ENCODE data around the gene CHCHD5.
"Not testable (repeated sequence)": the region's sequence is repeated elsewhere in the genome, so short reads cannot be mapped to it uniquely, and the experiment has no call there.

The CHCHD5 gene

GRCh38 chr2:112588611-112589045, 4.2 kb downstream of the CHCHD5 start:
- DNase-seq: no peak

GRCh38 chr2:112591413-112591812, 7.0 kb downstream of the CHCHD5 start:
- DNase-seq: no peak

DNA sequence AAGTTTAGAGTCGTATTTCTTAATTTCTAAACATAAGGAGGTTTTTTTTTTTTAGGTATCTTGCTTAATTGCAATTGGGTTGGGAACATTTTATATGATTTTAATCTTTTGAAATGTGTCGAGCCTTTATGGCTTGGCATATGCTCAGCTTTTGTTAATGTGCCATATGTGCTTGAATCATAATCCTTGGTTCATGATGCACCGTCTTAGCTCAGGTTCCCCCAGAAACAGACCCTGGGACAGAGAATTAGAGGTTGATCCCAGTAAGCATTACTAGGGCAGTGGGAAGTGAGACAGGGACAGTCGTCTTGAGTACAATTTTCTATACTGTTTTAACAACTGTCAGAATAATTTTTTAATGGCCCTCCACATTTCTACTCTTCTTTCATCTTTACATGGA, 9.3 kb downstream of the CHCHD5 start:
- DNase-seq: no peak

DNA sequence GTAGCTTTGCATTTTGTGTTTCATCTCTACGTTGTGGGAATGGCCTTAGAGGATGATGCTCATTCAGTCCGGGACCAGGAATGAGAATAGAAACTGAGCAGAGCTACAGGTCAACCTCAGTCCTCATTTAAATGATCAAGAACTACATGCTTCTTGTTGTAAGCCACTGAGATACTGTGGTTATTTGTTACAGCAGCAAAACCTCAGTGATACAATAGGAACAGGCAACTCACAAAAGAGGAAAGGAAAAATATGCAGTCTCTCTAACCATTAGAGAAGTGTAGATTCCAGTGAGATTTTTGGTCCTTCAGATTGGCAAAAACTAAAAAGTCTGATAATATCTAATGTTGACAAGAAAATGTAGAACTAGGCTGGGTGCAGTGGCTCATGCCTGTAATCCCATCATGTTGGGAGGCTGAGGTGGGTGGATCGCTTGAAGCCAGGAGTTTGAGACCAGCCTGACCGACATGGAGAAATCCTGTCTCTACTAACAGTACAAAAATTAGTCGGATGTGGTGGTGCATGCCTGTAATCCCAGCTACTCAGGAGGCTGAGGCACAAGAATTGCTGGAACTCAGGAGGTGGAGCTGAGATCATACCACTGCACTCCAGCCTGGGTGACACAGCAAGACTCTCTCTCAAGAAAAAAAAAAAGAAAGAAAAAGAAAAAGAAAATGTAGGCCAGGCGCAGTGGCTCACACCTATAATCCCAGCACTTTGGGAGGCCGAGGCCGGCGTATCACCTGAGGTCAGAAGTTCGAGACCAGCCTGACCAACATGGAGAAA, 13.3 kb downstream of the CHCHD5 start:
- no peak for DNase-seq

- DNase-seq: no peak
Observed at GRCh38 chr2:112600634-112601033, 16.2 kb downstream of the CHCHD5 start.

DNA sequence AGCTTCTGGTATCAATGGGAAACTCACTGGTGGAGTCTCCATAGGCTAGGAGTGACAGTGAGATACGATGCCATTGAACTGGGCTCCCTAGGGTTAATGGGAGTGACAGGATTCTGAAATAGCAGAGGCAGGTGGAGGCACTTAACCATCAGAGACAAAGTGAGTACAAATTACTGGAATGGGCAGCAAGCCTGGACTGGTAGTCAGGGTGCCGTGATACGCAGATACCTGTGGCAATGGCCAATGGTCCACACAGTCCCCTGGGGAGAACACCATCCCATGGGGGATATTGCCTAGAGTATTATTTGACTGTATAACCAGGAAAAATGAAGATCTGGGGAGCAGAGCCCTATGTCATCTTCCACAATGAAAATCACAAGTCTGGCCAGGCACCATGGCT, 17.3 kb downstream of the CHCHD5 start:
- DNase-seq: no peak

DNA sequence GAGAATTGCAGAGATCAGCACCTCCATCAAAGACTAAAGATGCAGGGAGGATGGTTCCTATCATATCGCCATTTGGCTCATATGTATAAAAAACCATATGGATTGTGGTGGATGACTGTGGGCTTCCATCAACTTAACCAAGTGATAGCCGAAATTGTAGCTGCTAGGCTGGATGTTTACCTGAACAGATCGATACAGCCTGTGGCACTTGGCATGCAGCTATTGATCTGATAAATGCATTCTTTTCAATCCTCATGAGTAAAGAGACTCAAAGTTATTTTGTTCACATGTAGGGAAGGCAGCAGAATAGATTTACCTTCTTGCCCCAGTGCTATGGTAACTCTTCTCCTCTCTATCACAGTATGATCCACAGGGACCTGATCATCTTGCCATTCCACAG, 18.5 kb downstream of the CHCHD5 start:
- DNase-seq: no peak

DNA sequence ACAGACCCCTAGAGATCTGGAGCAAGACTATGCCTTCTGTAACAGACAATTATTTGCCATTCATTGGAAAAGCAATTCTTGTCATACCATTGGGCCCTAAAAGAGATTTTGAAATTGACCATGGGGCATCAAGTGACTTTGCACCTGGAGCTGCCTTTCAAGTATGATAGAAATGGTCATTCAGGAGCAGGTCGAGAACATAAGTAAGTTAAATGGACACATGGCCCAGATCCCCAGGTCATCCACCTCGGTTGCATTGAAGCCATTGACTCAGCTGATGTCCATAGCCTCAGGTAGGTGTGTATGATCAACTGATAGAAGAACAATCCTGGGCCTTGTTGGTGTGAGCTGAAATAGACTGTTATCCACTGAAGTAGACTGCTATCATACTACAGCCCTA, 19.3 kb downstream of the CHCHD5 start:
- no peak for DNase-seq

DNA sequence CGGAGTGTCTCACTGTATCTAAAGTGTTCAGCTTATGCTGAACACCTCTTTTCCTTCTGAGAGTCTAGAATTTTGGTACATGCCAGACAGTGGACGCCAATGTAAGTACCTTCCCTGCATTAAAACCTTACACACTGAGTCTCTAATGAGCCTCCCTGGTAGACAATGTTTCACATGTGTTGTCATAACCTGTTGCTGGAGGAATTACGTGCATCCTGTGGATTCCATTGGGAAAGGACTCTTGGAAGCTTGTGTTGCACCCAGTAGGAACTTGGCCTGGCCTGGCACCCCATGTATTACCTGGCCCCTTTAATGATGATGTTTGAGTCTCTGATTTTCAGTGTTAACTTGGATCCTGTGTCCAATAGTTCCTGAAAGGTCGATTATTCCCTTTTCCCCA, 20.5 kb downstream of the CHCHD5 start:
- no peak for DNase-seq

DNA sequence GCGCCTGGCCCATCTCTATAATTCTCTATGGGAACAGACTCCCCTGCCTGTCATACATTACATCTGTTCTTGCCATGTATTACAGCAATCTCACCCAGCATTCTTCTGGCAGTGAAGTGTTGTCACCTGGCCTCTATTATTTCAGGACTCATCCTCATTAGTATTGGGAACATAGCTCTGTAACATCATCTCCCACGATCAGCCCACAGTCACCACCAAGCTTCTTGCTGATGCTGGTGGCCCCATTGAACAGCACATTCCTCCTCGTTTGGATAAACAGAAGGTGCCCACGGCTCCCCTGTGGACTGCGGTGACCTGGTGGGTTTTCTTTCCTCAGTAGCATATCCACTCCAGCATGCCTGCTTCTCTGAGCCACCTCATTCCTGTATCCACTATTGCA, 21.5 kb downstream of the CHCHD5 start:
- DNase-seq: no peak

DNA sequence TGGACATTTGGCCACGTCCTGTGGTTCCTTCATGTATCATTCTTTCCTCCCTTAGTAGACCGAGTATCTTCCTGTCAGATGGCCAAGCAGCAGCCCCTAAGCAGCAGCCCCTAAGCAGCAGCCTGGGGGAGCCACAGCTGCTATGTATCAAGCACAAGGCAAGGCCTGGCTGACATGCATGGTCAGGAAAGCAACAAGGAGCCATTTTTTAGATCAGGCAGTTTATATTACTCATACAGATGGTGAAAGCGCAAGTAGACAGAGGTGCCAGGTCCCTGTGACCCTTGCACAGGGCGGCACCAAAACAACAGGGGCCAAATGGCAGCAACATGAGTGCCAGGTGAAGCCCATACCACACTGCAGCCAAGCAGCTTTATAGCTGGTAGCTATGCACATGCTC, 22.1 kb downstream of the CHCHD5 start:
- no peak for DNase-seq

DNA sequence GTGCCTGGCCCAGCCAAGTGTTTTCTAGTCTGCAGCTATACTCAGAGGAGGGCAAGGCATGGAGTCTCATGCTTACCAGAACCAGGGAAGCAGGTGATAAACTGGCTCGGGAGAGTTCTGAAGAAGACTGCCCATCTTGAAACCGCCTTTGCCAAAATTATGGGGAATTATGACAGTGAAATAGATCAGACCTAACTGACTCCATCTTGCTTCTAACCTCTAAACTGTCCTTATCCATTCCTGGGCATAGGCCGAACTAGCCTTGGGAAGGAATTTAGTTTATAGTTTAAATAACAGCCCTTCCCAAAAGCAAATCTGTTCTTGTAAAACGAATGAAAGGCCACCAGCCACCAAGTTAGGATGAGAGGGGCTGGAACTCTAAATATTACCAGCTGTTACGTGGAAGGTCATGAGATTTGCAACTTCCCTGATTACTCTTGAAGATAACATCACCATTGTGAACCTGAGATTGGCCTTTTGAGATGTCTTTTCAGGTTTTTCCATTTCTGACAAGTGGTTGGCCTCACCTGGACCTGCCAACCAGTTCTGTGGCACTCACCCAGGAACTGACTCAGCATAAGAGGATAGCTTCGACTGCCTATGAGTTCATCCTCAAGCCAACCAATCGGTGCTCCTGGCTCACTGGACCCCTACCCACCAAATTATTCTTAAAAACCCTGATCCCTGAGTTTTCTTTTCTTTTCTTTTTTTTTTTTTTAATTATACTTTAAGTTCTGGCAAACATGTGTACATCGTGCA, 23.4 kb downstream of the CHCHD5 start:
- no peak for DNase-seq

DNA sequence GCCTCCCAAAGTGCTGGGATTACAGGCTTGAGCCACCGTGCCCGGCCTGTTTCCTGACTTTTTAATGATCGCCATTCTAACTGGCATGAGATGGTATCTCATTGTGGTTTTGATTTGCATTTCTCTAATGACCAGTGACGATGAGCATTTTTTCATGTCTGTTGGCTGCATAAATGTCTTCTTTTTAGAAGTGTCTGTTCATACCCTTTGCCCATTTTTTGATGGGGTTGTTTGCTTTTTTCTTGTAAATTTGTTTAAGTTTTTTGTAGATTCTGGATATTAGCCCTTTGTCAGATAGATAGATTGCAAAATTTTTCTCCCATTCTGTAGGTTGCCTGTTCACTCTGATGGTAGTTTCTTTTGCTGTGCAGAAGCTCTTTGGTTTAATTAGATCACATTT, 24.9 kb downstream of the CHCHD5 start:
- DNase-seq: not testable (repeated sequence)

DNA sequence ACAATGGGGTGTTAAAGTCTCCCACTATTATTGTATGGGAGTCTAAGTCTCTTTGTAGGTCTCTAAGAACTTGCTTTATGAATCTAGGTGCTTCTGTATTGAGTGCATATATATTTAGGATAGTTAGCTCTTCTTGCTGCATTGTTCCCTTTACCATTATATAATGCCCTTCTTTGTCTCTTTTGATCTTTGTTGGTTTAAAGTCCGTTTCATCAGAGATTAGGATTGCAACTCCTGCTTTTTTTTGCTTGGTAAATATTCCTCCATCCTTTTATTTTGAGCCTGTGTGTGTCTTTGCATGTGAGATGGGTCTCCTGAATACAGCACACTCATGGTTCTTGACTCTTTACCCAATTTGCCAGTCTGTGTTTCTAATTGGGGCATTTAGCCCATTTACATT, 27.9 kb downstream of the CHCHD5 start:
- not testable (repeated sequence) for DNase-seq

GRCh38 chr2:112614201-112614840, 29.9 kb downstream of the CHCHD5 start:
- DNase-seq: no peak

DNA sequence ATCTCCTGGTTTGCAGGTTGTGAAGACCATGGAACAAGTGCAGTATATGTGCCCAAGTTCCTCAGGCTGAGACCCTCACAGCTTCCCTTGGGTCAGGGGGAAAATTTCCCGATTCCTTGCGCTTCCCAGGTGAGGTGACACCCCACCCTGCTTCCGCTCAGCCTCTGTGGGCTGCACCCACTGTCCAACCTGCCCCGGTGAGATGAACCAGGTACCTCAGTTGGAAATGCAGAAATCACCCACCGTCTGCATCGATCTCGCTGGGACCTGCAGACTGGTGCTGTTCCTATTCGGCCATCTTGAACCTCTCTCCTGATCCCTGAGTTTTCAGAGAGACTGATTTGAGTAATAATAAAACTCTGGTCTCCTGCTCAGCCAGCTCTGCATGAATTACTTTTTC, 30.6 kb downstream of the CHCHD5 start:
- no peak for DNase-seq

DNA sequence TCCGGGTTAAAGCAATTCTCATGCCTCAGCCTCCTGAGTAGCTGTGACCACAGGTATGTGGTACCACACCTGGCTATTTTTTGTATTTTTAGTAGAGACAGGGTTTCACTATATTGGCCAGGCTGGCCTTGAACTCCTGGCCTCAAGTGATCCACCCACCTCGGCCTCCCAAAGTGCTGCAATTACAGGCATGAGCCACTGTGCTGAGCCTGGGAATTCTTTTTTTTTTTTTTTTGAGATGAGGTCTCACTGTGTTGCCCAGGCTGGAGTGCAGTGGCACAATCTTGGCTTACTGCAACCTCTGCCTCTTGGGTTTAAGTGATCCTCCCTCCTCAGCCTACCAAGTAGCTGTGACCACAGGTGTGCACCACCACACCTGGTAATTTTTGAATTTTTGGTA, 31.4 kb downstream of the CHCHD5 start:
- not testable (repeated sequence) for DNase-seq

DNA sequence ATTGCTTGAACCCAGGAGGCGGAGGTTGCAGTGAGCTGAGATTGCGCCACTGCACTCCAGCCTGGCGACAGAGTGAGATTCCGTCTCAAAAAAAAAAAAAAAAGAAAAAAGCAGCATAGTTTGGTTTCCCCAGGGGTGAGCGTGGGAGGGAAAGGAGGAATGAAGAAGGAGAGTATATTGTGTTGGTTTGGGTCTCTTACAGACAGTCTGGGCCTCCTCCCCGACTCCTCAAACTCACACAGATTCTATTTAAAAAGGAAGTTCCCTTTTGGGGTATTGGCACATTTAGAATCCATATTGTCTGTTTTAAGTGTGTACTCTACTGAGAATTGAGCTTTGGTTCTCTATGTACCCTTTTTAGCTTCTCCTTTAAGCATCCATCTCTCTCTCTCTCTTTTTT, 34.0 kb downstream of the CHCHD5 start:
- DNase-seq: no peak

DNA sequence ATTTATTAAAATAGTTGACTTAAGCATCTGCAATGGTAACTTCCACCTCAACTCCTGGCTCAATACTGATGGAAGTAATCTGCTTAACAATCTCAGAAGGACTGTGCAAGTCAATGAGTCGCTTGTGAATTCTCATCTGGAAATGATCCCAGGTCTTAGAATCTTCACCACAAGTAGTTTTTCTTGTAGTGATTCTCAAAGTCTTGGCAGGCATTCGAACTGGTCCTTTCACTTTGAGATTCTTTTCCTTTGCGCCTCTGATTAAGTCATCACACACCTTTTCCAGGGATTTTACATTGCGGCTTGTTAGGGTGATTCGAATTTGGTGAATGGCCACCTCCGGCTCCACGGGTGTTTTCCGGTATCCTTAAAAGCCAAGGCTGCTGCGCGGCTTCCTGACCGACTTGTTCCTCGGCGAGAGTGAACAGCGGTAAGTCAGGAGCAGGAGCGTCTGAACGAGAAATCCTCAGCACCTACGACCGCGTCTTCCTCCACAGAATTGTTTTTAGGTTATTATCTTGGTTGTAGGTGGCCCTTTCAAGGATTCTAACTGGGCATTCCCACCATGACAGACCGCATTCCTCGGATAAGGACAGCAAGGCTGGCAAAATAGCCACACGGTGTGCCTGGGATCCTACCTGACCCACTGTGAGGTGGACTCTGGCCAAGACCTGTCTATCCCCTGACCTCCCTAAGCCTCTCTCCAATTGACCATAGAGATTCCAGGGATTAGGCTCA, 37.5 kb downstream of the CHCHD5 start:
- no peak for DNase-seq

- DNase-seq: no peak
Observed at GRCh38 chr2:112622528-112622849, 38.1 kb downstream of the CHCHD5 start.

- peak; percentile 74 for DNase-seq
Observed at GRCh38 chr2:112623913-112624777, 39.7 kb downstream of the CHCHD5 start.

DNA sequence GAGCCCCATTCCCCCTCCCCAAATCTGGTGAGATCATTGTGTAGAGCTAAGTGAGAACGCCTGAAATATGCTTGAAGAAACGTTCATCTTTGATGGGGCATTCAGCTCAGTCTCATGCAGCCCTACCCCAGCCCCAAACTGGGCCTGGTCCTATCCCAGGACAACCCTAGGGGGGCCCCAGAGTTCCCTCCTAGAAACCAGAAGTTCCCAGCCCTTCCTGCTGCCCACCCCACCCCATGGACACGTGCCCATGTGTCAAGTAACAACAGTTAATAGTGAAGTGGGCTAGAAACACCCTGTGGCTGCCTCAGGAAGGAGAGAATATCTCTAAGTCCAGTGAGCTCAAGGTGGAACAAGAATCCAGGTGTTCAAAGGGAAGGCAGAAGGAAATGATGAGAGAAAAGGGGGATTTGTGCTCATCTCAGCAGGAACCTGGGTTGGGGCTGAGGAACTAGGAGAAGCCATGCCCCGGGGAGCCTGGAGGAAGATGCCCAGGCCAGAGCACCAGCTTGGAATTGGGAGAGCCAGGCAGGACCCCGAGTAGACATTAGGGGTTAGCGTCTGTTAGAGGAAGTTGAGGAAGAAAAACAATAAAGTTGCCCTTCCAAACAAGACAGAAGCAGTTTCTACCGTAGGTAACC, 41.2 kb downstream of the CHCHD5 start:
- no peak for DNase-seq
